Activated effector memory CD4-positive, alpha-beta T cell treated with anti-CD3 and anti-CD28 coated beads, Interleukin-2, amount 50 U/mL, for 16 hours (primary cell): Measurements from ENCODE around the gene ACTL7B.
"Not testable (repeated sequence)": the region's sequence is repeated elsewhere in the genome, so short reads cannot be mapped to it uniquely, and the experiment has no call there.

ENCODE experiments used
- DNase-seq: peaks from one replicate; pipeline ENCODE4 v3.0.0-alpha.2; 2020

Gene ACTL7B

DNA sequence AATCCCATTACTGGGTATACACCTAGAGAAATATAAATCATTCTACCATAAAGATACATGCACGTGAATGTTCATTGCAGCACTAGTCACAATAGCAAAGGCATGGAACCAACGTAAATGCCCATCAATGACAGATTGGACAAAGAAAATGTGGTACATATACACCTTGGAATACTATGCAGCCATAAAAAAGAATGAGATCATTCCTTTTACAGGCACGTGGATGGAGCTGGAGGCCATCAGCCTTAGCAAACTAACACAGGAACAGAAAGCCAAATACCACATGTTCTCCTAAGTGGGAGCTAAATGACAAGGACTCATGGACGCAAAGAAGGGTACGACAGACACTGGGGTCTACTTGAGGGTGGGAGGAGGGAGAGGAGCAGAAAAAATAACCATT lies 16.2 kb downstream of the ACTL7B start:
- DNase-seq = not testable (repeated sequence)

- DNase-seq = no peak
Measured at GRCh38 chr9:108838017-108838416, 17.8 kb downstream of the ACTL7B start.

DNA sequence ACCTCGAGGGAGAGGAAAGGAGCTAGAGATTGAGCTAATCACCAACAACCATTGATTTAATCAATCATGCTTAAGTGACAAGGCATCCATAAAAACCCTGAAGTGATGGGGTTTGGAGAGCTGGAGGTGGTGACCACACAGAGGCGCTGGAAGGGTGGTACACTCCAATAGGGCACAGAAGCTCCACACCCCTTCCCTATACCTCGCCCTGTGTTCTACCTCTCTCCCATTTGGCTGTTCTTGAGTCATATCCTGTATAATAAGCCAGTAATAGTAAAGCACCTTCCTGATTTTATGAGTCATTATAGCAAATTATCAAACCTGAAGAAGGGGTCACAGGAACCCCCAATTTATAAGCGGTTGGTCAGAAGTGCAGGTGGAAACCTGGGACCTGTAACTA lies 18.3 kb downstream of the ACTL7B start:
- no peak for DNase-seq

DNA sequence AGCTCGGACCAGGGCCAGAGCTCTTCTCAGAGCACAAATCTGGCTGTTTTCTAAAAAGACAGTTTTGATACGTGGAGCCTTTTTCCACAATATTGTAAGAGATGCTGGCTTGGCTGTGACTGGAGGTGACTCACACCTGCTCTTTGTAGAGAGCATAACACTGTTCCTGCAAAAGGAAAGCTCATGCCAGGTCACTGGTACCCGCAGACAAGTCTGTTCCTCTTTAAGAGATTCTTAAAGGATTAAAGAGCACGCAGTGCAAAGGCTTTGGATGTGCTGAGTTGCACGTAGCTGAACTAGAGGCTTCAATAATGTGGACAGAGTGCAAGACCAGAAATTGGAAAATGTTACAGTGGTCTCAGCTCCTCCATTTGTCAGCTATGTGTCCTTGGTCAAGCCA lies 19.0 kb downstream of the ACTL7B start:
- no peak for DNase-seq

DNA sequence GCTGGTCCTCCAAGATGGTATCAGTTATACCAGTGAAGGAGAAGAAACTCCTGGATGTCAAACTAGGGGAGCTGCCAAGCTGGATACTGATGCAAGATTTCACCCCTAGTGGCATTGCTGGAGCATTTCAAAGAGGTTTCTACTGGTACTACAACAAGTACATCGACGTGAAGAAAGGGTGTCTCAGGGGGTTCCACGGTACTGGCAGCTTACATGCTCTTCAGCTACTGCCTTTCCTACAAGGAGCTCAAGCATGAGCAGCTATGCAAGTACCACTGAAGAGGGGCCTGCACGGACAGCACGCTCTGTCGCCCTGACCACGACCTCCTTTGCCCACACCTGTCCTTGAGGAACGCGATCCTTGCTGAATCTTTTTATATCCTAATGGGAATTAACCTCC lies 19.5 kb downstream of the ACTL7B start:
- no peak for DNase-seq

- no peak for DNase-seq
Measured at GRCh38 chr9:108835831-108836230, 20.0 kb downstream of the ACTL7B start.

DNA sequence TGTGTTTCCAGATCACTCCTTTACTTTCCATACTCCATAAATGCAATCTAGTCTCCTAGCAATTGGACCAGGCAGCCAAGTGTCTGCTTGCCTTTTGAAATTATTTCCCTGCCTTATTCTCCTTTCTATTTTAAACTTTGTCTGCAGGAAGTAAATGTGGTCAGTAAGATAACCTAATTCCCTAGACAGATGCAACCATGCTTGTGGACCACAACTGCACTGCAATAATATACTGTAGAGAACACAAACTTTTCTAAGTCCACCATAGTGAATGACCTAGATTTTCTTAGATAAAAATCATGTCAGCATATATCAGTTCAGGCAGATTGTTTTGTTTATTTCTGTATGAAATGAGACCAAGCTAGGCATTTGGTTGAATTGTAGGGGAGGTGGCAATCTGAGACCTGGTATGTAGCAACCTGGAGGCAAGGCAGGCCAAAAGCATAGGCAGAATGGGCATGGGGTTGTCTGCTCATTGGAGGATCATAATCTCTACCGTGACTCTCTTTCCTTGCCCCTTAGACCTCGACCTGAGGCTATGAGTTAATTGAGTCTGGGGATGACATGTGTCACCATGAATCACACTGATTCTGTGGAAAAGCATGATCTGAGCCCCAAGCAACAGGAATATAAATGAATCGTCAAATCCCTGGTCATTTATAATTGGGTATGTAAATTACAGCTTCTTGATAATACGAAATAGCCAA lies 20.7 kb downstream of the ACTL7B start:
- no peak for DNase-seq

- no peak for DNase-seq
Measured at GRCh38 chr9:108832179-108832500, 23.6 kb downstream of the ACTL7B start.

- no peak for DNase-seq
Measured at GRCh38 chr9:108831496-108832178, 24.1 kb downstream of the ACTL7B start.

- no peak for DNase-seq
Measured at GRCh38 chr9:108830272-108830671, 25.5 kb downstream of the ACTL7B start.

DNA sequence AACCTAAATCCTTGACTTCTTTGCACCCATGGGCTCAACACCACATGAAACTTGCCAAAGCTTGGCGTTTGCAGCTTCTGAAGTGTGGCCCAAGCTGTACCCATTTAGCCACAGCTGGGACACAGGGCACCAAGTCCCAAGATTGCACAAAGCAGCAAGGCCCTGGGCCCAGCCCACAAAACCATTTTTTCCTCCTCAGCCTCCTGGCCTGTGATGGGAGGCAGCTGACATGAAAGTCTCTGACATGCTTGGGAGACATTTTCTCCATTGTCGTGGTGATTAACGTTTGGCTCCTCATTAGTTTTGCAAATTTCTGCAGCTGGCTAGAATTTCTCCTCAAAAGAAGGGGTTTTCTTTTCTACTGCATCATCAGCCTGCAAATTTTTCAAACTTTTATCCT lies 32.0 kb downstream of the ACTL7B start:
- no peak for DNase-seq

- no peak for DNase-seq
Measured at GRCh38 chr9:108816037-108816436, 39.7 kb downstream of the ACTL7B start.

DNA sequence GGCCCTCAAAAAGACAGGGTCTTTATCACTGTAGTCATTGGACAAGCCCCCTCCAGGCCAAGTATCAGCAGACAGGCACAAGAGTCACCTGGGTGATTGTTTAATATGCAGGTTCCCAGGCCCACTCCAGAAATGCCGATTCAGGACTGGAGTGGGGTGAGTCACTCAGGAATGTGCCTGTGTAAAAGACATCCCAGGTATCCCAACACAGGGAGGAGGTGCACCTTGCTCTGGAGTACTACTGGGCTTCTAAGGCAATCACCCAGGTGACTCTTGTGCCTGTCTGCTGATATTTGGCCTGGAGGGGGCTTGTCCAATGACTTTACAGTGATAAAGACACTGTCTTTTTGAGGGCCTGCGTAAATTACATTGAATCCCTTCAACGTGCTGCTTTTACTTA lies 40.6 kb downstream of the ACTL7B start:
- no peak for DNase-seq

DNA sequence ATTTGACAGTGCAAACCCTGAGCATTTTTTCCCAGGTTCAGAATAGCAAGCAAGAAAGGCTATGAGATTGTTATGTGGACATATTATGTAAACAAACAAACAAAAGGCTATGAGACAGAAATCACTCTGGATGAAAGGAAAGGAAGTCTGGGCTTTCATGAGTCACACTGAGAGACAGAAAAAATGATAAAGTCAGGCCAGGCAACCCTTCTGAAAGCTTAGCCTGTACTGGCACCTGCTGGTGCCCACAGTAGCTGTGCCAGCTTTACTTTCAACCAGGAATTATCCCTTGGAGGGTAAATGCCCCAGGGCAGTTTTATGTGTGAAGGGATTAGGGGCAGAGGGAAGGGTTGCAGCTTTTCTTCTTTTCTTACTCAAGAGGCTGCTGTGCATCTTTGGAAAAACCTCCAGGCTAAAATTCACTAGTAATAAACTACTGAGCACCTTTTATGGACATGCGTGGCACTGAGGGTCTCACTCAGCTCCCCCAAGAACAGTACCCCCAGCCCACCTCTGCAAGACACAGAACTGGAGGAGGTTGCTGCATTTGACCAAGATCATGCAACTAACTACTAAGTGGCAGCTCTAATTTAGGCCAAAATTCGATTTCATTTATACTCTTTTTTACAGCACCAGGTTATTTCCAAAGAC lies 41.7 kb downstream of the ACTL7B start:
- no peak for DNase-seq

GRCh38 chr9:108812396-108813025 lies 43.3 kb downstream of the ACTL7B start:
- DNase-seq = no peak

GRCh38 chr9:108811944-108812343 lies 43.8 kb downstream of the ACTL7B start:
- no peak for DNase-seq

GRCh38 chr9:108809269-108809668 lies 46.5 kb downstream of the ACTL7B start:
- no peak for DNase-seq
